Measurements from ENCODE around the gene SMAD3. TPM values are rescaled to one million over a fixed set of nuclear protein-coding genes. Genes with fewer than 3 reads are reported as not detected.

SMAD3 gene
- total RNA-seq, 1 donor from 2014 or later = 8.2 TPM

DNA sequence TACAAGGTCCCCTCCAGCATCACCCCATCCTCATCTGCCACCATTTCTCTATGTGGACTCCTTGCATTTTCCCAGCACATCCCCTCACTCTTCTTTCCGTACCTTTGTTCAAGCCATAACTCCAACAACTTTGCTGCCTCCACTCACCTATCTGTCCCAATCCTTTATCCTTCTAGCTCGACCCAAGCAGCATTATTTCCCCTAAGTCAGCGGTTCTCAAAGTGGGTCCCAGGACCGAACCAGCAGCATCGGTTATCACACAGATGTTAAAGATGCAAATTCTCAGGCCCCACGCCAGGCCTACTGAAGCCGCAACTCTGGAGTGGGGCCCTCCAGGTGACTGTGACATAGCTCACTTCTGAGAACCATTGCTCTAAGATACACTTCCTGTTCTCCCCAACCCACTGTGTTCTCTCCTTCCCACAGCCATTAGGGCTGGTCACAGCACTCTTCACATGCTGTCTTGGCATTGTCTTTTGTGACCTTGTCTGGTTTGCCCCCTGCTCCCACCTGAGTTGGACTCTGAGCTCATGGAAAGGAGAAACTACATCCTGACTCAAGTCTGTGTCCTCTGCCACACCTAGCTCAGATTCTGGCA, 132.9 kb downstream of the SMAD3 start:
- no peak overlapping the region for H3K4me3 Mint-ChIP-seq (ENCODE audit: unreplicated experiment)
- TF ChIP-seq, protein P1, sequence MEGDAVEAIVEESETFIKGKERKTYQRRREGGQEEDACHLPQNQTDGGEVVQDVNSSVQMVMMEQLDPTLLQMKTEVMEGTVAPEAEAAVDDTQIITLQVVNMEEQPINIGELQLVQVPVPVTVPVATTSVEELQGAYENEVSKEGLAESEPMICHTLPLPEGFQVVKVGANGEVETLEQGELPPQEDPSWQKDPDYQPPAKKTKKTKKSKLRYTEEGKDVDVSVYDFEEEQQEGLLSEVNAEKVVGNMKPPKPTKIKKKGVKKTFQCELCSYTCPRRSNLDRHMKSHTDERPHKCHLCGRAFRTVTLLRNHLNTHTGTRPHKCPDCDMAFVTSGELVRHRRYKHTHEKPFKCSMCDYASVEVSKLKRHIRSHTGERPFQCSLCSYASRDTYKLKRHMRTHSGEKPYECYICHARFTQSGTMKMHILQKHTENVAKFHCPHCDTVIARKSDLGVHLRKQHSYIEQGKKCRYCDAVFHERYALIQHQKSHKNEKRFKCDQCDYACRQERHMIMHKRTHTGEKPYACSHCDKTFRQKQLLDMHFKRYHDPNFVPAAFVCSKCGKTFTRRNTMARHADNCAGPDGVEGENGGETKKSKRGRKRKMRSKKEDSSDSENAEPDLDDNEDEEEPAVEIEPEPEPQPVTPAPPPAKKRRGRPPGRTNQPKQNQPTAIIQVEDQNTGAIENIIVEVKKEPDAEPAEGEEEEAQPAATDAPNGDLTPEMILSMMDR (IDR thresholded peaks at IDR 0.05; ENCODE audit: unreplicated experiment) = no peak
- H3K4me1 Mint-ChIP-seq (ENCODE audit: unreplicated experiment) = peaks cover 26% of the 10 kb centered on the region
- peaks cover 1% of the 10 kb centered on the region for H3K27me3 Mint-ChIP-seq (ENCODE audit: unreplicated experiment)
- DNase-seq (ENCODE audit: low spot score) = no peak
- no peaks in the 10 kb centered on the region for H3K9me3 Mint-ChIP-seq (ENCODE audit: unreplicated experiment)
- peaks cover 26% of the 10 kb centered on the region for H3K36me3 Mint-ChIP-seq (ENCODE audit: low read depth, unreplicated experiment)
- H3K27ac Mint-ChIP-seq (ENCODE audit: unreplicated experiment) = peak overlapping the region; percentile 70

DNA sequence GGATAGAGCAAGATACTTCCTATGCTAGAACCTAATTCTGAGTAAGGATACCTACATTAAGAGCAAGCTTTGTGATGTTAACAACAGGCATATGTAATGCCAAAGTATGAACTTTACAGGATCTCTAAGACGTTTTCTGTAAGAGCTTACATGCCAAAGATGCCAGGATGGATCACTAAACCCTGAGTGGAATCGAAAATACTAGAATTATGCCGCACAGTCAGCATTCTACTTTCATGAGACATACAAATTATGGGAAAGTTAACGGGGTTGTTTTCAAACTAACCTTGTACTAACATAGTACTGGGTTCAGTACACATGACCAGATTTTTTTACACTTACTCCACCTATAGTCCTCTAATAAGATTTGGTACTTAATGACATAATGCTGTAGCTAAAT, 134.0 kb downstream of the SMAD3 start:
- H3K9me3 Mint-ChIP-seq (ENCODE audit: unreplicated experiment) = no peaks in the 10 kb centered on the region
- peaks cover 26% of the 10 kb centered on the region for H3K4me1 Mint-ChIP-seq (ENCODE audit: unreplicated experiment)
- no peak for DNase-seq (ENCODE audit: low spot score)
- H3K27ac Mint-ChIP-seq (ENCODE audit: unreplicated experiment) = no peak overlapping the region
- H3K36me3 Mint-ChIP-seq (ENCODE audit: low read depth, unreplicated experiment) = peaks cover 20% of the 10 kb centered on the region
- H3K4me3 Mint-ChIP-seq (ENCODE audit: unreplicated experiment) = no peak overlapping the region
- TF ChIP-seq, protein P1 (IDR thresholded peaks at IDR 0.05; ENCODE audit: unreplicated experiment) = no peak
- H3K27me3 Mint-ChIP-seq (ENCODE audit: unreplicated experiment) = peaks cover 1% of the 10 kb centered on the region

DNA sequence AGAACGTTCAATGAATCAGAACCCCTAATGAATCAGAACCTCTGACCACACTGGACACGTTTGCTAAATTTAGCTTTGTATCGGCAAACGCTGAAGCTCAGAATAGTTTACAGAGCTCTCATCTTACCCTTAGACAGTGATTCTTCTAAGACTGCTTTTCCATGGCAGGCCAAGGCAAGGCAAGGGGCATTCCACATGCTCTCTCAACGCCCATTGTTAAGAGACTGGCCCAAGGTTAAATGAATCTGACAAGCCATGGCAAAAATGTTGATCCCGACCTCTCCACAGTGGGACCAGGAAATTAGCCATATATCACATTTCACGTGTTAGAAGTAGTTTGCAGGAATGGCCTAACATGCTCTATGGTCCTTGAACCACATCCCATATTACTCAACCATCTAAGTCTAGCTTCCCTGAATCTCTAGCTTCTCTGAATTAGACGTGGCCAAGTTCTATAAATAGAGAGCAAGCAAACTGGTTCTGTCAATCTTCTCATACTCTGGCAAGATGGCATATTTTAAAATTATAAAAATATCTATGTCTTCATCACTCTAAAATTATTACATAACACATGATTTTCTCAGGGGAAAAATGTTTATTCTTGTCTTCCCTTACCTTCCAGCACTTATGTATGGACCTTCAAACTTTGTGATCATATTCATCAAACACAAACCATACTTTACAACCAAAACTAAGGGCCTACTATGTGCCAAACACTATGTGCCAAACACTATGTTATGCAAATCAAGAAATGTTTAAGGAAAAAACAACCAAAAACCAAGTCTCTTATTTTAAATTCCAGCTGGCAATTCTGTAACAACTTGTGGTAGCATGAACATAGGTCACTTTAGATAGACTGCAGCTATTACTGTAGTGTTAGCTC, 134.7 kb downstream of the SMAD3 start:
- TF ChIP-seq, protein P1 (IDR thresholded peaks at IDR 0.05; ENCODE audit: unreplicated experiment) = no peak
- Mint-ChIP-seq H3K4me1 (ENCODE audit: unreplicated experiment) (peaks cover 26% of the 10 kb centered on the region), H3K4me3 (ENCODE audit: unreplicated experiment) (no peak overlapping the region), H3K9me3 (ENCODE audit: unreplicated experiment) (no peaks in the 10 kb centered on the region), H3K36me3 (ENCODE audit: low read depth, unreplicated experiment) (peaks cover 20% of the 10 kb centered on the region), H3K27ac (ENCODE audit: unreplicated experiment) (no peak overlapping the region), H3K27me3 (ENCODE audit: unreplicated experiment) (peaks cover 1% of the 10 kb centered on the region)
- DNase-seq (ENCODE audit: low spot score) = no peak

DNA sequence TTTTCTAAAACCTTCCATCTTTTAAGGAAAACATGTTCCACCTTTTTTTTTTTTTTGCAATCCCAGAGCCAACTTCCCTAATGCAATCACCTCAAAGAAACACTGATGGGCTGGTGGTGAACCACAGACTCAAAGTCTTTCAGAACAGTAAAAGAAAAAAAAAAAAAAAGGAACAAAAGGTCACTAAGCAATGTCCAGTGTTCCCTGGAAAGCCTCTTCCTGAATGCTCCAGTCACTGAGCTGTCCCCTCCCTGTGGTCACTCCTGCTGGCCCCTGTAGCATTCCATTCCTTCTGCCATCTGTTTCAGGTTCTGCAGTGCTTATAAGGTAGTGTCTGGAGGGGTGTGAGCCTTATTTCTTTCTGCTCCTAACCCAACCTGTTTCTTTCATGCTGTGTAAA, 135.7 kb downstream of the SMAD3 start:
- peaks cover 1% of the 10 kb centered on the region for H3K27me3 Mint-ChIP-seq (ENCODE audit: unreplicated experiment)
- H3K27ac Mint-ChIP-seq (ENCODE audit: unreplicated experiment) = no peak overlapping the region
- H3K4me3 Mint-ChIP-seq (ENCODE audit: unreplicated experiment) = no peak overlapping the region
- H3K4me1 Mint-ChIP-seq (ENCODE audit: unreplicated experiment) = peaks cover 26% of the 10 kb centered on the region
- H3K9me3 Mint-ChIP-seq (ENCODE audit: unreplicated experiment) = no peaks in the 10 kb centered on the region
- H3K36me3 Mint-ChIP-seq (ENCODE audit: low read depth, unreplicated experiment) = peaks cover 20% of the 10 kb centered on the region
- TF ChIP-seq, protein P1 (IDR thresholded peaks at IDR 0.05; ENCODE audit: unreplicated experiment) = no peak
- DNase-seq (ENCODE audit: low spot score) = no peak

DNA sequence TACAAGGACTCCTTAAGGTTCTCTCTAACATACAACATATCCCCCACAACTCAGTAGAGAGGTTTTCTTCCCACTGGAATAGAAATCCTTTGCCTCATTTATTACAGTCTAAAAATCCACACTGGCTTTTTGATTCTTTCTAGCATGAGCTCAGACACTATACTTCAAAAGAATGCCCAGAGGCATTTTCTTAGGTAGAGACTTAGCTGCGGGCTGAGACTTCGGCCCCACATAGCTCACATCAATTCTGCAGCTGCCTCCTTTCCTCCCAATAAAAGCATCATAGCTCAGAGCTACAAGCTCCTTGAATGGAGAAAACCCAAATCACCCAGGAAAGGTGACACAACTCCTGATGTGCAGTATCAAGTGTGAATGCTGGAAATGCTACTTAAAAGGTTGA, 136.7 kb downstream of the SMAD3 start:
- DNase-seq (ENCODE audit: low spot score) = no peak
- Mint-ChIP-seq H3K27ac (ENCODE audit: unreplicated experiment) (no peak overlapping the region), H3K27me3 (ENCODE audit: unreplicated experiment) (peaks cover 1% of the 10 kb centered on the region), H3K36me3 (ENCODE audit: low read depth, unreplicated experiment) (peaks cover 11% of the 10 kb centered on the region), H3K4me1 (ENCODE audit: unreplicated experiment) (peaks cover 26% of the 10 kb centered on the region), H3K9me3 (ENCODE audit: unreplicated experiment) (no peaks in the 10 kb centered on the region), H3K4me3 (ENCODE audit: unreplicated experiment) (no peak overlapping the region)
- TF ChIP-seq, protein P1 (IDR thresholded peaks at IDR 0.05; ENCODE audit: unreplicated experiment) = no peak
